ENCODE results near the gene VTN.

Gene VTN

DNA sequence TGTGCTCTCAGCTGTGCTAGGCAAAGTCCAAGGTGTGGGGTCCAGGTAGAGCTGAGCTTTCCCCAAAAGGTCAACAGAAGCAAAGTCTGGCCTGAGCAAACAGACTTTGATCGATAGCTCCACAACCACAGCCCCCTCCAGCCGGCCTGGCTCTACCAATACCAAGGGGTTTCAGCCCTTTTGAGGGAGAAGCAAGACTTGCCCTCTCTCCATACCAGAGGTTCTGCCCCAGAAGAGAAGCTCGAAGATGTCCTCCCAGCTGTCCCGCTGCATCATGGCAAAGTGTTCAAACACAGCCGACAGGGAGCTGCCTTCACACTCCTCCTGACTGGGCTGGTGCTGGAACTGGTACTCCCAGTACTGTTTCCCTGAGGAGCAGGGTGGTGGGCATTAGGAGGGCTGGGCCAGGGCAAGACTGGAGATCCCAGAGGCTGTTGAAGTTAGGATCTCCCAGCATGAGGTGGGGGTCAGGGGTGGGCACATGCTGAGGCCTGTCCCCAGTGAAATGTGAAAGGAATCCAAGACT lies 1.7 kb downstream of the VTN start (continued):
- TF ChIP-seq, protein P1, sequence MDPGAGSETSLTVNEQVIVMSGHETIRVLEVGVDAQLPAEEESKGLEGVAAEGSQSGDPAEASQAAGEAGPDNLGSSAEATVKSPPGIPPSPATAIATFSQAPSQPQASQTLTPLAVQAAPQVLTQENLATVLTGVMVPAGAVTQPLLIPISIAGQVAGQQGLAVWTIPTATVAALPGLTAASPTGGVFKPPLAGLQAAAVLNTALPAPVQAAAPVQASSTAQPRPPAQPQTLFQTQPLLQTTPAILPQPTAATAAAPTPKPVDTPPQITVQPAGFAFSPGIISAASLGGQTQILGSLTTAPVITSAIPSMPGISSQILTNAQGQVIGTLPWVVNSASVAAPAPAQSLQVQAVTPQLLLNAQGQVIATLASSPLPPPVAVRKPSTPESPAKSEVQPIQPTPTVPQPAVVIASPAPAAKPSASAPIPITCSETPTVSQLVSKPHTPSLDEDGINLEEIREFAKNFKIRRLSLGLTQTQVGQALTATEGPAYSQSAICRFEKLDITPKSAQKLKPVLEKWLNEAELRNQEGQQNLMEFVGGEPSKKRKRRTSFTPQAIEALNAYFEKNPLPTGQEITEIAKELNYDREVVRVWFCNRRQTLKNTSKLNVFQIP (CRISPR knock-in tag; IDR thresholded peaks at IDR 0.05; ENCODE audit: borderline replicate concordance, low read depth) = no peak
- no peak for TF ChIP-seq ZFP3 (CRISPR knock-in tag; IDR thresholded peaks at IDR 0.05)

DNA sequence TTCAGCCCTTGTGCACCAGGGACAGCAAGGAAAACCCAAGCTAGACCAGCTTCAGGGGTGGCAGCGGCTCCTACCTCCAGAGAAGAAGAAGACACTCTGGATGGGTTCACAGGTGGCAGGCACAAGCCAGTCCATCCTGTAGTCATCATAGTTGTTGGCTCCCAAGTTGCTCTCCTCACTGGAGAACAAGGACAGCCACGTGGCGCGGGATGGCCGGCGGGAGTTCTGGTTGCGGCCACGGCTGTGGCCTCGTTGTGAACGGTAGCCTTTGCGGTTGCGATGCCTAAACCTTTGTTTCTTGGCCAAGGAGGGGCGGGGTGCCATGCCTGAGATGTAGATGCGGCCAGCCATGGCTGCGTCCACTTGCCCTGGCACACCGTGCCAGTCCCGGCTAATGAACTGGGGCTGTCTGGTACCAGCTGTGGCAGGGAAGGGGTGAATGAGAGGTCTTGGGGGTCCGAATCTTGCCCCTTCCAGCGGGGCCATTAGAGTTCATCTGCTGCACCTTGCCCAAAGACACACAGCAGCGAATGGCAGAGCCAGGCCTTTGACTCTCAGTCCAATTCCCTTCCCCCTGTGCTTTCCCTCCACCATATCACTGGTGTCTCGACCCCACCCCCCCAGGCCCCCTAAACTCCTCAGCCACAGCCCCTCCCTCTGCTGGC lies 2.3 kb downstream of the VTN start:
- no peak for ATAC-seq
- TF ChIP-seq, protein P2, sequence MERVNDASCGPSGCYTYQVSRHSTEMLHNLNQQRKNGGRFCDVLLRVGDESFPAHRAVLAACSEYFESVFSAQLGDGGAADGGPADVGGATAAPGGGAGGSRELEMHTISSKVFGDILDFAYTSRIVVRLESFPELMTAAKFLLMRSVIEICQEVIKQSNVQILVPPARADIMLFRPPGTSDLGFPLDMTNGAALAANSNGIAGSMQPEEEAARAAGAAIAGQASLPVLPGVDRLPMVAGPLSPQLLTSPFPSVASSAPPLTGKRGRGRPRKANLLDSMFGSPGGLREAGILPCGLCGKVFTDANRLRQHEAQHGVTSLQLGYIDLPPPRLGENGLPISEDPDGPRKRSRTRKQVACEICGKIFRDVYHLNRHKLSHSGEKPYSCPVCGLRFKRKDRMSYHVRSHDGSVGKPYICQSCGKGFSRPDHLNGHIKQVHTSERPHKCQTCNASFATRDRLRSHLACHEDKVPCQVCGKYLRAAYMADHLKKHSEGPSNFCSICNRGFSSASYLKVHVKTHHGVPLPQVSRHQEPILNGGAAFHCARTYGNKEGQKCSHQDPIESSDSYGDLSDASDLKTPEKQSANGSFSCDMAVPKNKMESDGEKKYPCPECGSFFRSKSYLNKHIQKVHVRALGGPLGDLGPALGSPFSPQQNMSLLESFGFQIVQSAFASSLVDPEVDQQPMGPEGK (CRISPR knock-in tag; IDR thresholded peaks at IDR 0.05; ENCODE audit: borderline replicate concordance) = no peak
- TF ChIP-seq CSDC2 (CRISPR knock-in tag; IDR thresholded peaks at IDR 0.05) = no peak
- no peak for TF ChIP-seq OSR1 (CRISPR knock-in tag; IDR thresholded peaks at IDR 0.05)
- no peak for TF ChIP-seq ARNTL (CRISPR knock-in tag; IDR thresholded peaks at IDR 0.05; ENCODE audit: borderline replicate concordance, low read depth)
- no peak for TF ChIP-seq ZFP30 (CRISPR knock-in tag; IDR thresholded peaks at IDR 0.05)
- no peak for TF ChIP-seq ZC3H10 (CRISPR knock-in tag; IDR thresholded peaks at IDR 0.05)
- no peak for TF ChIP-seq GLIS3 (CRISPR knock-in tag; IDR thresholded peaks at IDR 0.05)
- TF ChIP-seq ZNF70 (CRISPR knock-in tag; IDR thresholded peaks at IDR 0.05) = no peak
- no peak for TF ChIP-seq ZNF8 (CRISPR knock-in tag; IDR thresholded peaks at IDR 0.05)
- TF ChIP-seq TSHZ2 (CRISPR knock-in tag; IDR thresholded peaks at IDR 0.05) = no peak
- no peak for TF ChIP-seq PPARA (CRISPR knock-in tag; IDR thresholded peaks at IDR 0.05; ENCODE audit: borderline replicate concordance)
- TF ChIP-seq TCF4 (CRISPR knock-in tag; IDR thresholded peaks at IDR 0.05; ENCODE audit: borderline replicate concordance) = no peak

DNA sequence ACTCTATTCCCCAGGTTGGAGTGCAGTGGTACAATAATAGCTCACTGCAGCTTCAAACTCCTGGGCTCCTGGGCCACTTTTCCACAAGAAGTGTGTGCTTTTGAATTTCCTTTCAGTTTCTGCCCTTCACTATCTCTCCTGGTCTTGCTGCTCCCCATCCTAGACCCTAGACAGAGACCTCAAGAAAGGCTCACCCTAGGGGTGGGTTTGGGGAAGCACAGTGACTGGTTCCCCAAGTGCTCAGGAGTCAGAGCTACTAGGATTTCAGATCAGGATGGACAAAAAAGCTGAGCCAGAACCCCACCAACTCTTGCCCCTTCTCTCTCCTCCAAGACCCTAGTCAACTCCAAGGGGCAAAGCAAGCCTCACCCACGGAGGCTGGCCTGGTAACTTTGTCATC lies 3.5 kb downstream of the VTN start:
- no peak for ATAC-seq
- TF ChIP-seq, protein P3, sequence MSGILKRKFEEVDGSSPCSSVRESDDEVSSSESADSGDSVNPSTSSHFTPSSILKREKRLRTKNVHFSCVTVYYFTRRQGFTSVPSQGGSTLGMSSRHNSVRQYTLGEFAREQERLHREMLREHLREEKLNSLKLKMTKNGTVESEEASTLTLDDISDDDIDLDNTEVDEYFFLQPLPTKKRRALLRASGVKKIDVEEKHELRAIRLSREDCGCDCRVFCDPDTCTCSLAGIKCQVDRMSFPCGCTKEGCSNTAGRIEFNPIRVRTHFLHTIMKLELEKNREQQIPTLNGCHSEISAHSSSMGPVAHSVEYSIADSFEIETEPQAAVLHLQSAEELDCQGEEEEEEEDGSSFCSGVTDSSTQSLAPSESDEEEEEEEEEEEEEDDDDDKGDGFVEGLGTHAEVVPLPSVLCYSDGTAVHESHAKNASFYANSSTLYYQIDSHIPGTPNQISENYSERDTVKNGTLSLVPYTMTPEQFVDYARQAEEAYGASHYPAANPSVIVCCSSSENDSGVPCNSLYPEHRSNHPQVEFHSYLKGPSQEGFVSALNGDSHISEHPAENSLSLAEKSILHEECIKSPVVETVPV (CRISPR knock-in tag; IDR thresholded peaks at IDR 0.05) = no peak
- TF ChIP-seq ZC3H10 (CRISPR knock-in tag; IDR thresholded peaks at IDR 0.05) (no peak), RARB (CRISPR knock-in tag; IDR thresholded peaks at IDR 0.05) (no peak)

- no peak for ATAC-seq
These were observed 4.6 kb downstream of the VTN start for GRCh38 chr17:28365487-28365886.

More at GRCh38 chr17:28365487-28365886, 4.6 kb downstream of the VTN start:
- TF ChIP-seq BACH2 (CRISPR knock-in tag; IDR thresholded peaks at IDR 0.05; ENCODE audit: borderline replicate concordance) (no peak), ZNF8 (CRISPR knock-in tag; IDR thresholded peaks at IDR 0.05) (no peak), TCF4 (CRISPR knock-in tag; IDR thresholded peaks at IDR 0.05; ENCODE audit: borderline replicate concordance) (no peak), ZNF70 (CRISPR knock-in tag; IDR thresholded peaks at IDR 0.05) (no peak), SNAI2 (CRISPR knock-in tag; IDR thresholded peaks at IDR 0.05) (no peak), RARB (CRISPR knock-in tag; IDR thresholded peaks at IDR 0.05) (no peak), ZNF565 (CRISPR knock-in tag; conservative IDR thresholded peaks at IDR 0.05; ENCODE audit: low read depth) (no peak), GLIS3 (CRISPR knock-in tag; IDR thresholded peaks at IDR 0.05) (no peak), CSDC2 (CRISPR knock-in tag; IDR thresholded peaks at IDR 0.05) (no peak), PPARA (CRISPR knock-in tag; IDR thresholded peaks at IDR 0.05; ENCODE audit: borderline replicate concordance) (no peak), OSR1 (CRISPR knock-in tag; IDR thresholded peaks at IDR 0.05) (no peak), ZFP3 (CRISPR knock-in tag; IDR thresholded peaks at IDR 0.05) (no peak)
- TF ChIP-seq, protein P1 (CRISPR knock-in tag; IDR thresholded peaks at IDR 0.05; ENCODE audit: borderline replicate concordance, low read depth) = no peak

All from SK-N-SH treated with all-trans-retinoic acid at 6 μM for 48 hours (cell line).